Stimulated activated CD8-positive, alpha-beta memory T cell treated with anti-CD3 and anti-CD28 coated beads, Interleukin-15, amount 100 ng/mL, for 4 hours (primary cell): ENCODE data around the gene DPPA4.
"Not testable (repeated sequence)": the region's sequence is repeated elsewhere in the genome, so short reads cannot be mapped to it uniquely, and the experiment has no call there.

ENCODE experiments used
- DNase-seq, 2 donors: peaks; one replicate each; pipeline ENCODE4 v3.0.0-alpha.2; 2020; ENCODE audit warnings: low read depth in 2 of 2

Gene DPPA4, protein sequence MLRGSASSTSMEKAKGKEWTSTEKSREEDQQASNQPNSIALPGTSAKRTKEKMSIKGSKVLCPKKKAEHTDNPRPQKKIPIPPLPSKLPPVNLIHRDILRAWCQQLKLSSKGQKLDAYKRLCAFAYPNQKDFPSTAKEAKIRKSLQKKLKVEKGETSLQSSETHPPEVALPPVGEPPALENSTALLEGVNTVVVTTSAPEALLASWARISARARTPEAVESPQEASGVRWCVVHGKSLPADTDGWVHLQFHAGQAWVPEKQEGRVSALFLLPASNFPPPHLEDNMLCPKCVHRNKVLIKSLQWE

DNA sequence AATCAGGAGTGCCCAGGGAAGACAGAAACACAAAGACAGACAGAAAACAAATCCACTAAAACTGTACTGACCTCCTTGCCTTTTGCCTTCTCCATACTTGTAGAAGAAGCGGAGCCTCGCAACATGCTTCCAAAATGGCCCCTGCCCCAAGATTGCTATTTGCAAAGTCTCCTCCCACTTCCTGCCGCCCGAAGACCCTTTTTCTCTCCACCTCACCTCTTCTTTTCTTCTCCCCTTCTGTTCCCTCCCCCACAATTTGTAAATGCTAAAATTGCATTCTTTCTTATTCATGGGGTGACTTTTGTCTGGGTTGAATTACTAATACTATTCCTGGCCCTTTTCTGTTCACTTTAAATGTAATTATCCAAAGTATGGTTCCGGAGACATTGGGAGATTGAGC, at the start of gene DPPA4:
DPPA4 (minus strand) TSS at position 154 of the 400 bp plus-strand sequence; CDS start at position 125, 29 bp downstream.
- DNase-seq = no peak

DNA sequence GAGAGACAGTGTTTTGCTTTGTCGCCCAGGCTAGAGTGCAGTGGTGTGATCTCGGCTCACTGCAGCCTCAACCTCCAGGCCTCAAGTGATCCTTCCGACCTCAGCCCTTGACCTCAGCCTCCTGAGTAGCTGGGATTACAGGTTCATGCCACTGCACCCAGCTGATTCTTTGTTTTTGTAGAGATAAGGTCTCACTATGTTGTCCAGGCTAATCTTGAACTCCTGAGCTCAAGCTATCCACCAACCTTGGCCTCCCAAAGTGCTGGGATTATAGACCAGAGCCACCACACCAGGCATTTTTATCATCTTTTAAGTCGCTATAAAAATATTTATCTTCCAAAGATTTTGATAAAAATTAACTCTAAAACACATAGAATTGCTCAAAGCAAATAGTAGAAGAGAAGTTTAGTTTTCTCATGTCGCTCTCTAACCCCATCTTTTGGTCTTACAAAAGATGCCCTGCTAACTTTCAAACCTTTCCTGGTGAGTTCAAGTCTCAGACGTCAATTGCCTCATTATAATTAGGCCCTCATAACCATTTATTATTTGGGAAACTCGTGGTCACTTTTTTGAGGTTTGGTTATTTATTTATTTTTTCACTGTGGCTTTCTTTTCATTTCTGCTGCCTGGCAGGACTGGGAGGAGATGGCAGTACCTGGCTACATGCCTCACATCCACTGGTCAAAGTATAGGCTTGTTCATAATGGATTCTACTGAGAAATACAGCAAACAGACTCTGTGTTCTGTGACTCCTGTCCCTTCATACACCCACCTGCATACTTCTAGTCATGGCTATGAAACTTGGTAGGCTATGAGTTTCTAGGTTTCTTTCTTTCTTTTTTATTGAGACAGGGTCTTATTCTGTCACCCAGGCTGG, 48.3 kb upstream of the DPPA4 start:
- DNase-seq = no peak

GRCh38 chr3:109384164-109384563, 46.8 kb upstream of the DPPA4 start:
- no peak for DNase-seq

DNA sequence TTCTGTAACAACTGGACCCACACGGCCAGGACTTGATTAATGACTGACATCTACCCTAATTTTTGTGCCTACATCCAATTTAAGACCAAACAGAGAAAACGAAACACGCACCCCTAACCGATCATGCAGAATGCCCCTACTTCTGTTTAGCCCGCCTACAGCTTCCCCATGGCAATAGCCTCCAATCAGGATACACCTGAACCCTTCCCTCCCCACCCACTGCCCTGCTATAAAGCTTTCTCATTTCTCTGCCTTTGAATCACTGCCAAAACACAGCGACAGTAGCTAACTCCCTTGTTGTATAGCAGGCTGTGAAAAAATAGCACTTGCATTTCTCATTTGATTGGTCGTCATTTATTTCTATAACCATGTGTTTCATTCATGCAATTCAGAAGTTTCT, 45.2 kb upstream of the DPPA4 start:
- DNase-seq = no peak

- DNase-seq = no peak
Observed at GRCh38 chr3:109375975-109376374, 38.6 kb upstream of the DPPA4 start.

DNA sequence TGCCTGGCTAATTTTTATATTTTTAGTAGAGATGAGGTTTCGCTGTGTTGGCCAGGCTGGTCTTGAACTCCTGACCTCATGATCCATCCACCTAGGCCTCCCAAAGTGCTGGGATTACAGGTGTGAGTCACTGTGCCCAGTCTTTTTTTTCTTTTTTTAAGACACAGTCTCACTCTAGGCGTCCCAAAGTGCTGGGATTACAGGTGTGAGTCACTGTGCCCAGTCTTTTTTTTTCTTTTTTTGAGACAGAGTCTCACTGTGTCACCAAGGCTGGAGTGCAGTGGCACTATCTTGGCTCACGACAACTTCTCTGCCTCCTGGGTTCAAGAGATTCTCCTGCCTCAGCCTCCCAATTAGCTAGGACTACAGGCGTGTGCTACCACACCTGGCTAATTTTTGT, 37.1 kb upstream of the DPPA4 start:
- not testable (repeated sequence) for DNase-seq

DNA sequence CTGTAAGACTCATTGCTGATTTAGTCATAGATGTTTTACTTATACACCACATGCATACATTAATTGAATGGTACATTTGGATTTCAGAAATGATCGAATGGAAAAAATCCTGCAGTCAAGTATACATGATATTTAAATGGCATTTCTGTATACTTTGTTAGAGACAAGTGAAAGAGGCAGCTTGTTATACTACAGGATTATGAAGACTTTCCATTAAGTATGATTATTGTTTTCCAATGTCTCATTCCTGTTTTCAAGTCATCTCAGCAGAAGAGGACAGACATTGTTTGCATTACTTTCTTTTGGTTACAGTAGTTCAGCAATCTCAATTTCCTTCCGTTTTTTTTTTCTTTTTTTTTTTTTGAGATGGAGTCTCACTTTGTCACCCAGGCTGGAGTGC, 36.6 kb upstream of the DPPA4 start:
- no peak for DNase-seq

GRCh38 chr3:109372639-109373038, 35.3 kb upstream of the DPPA4 start:
- no peak for DNase-seq

- no peak for DNase-seq
Observed at GRCh38 chr3:109369510-109369909, 32.2 kb upstream of the DPPA4 start.

GRCh38 chr3:109364088-109364487, 26.7 kb upstream of the DPPA4 start:
- no peak for DNase-seq

GRCh38 chr3:109363634-109364033, 26.3 kb upstream of the DPPA4 start:
- no peak for DNase-seq

GRCh38 chr3:109362823-109363222, 25.5 kb upstream of the DPPA4 start:
- DNase-seq = no peak

- not testable (repeated sequence) for DNase-seq
Observed at GRCh38 chr3:109358809-109359208, 21.5 kb upstream of the DPPA4 start.

DNA sequence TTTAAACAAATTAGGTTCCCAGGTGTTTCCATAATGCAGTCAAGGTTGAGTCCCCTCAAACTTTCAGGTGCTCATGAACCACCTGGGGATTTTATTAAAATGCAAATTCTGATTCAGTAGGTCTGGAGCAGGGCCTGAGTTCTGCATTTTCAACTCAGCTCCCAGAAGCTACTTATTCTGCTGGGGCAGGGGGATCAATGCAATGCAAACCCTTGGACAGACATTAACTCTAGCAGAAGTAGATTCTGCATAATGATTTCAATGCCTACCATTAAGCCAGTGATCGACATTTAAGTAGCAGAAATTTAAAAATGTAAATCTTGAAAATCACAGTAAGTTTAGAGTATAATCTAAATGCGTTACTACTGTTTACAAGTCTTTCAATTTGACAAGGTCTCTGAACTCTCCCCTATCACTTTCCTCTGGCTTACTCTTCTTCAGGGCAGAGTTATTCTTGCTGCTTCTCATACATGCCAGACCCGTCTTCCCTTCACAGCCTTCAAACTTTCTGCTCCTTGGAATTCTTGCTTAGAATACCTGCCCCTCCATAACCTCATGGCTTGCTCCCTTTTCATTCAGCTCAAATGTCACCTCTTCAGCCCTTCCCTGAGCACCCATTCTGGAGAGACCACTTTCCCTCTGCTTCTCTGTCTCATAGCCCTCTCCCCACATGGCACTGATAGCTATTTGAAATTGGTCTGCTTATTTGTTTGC, 19.3 kb upstream of the DPPA4 start:
- no peak for DNase-seq

DNA sequence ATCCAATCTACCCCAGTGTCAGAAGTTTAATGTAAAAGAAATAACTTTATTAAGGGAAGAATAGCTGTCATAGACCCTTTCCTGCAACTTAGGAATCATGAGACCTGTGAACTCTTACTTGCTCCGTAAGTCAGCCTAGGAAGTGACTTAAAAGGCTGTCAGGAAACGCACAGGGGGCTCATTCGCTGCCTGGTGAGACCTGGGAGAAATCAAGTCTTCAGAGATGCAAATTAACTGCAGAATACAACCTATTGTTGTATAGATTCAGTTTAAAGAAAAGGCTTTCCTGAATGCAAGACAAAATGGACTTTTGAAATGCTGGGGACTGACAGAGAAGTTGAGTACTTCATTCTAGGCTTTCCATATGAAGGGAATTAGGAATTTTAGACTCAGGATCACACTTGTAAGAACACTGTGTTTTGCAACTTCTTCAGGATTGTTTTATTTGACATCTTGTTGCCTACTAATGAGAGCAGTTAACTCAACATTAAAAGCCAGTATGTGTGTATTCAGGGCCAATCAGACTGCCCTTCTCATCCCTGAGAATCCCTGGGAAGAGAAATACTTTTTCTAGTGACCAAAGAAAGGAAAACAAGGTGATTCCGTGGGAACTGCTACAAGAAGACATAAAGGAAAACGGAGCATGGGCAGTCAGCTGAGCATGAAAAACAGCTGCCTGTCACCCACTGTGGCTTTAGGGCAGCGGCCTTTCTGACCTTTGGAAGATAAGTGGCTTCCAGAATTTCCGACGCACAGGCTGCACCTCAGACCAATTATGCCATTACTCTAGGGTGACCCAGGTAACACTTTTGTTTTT, 18.5 kb upstream of the DPPA4 start:
- DNase-seq = no peak

DNA sequence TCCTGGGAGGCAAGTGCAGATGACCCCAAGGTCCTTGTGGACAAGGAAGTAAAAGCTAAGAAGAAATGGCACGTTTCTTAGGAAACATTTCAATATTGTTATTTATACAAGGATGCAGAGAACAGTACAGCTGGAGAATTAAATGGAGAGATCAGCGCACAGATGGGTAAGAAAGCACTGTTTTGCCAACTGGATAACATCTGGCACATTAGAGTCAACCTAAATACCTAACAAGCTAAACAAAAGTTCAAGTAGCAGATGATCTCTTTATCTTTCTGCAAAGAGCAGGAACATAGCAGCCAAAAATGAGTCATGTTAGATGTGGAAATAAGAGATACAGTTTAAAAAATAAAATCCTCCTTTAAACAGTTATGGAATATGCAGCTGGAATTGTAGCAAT, 15.7 kb upstream of the DPPA4 start:
- no peak for DNase-seq

GRCh38 chr3:109351231-109351630, 13.9 kb upstream of the DPPA4 start:
- DNase-seq = no peak

- DNase-seq = no peak
Observed at GRCh38 chr3:109346770-109347295, 9.5 kb upstream of the DPPA4 start.

DNA sequence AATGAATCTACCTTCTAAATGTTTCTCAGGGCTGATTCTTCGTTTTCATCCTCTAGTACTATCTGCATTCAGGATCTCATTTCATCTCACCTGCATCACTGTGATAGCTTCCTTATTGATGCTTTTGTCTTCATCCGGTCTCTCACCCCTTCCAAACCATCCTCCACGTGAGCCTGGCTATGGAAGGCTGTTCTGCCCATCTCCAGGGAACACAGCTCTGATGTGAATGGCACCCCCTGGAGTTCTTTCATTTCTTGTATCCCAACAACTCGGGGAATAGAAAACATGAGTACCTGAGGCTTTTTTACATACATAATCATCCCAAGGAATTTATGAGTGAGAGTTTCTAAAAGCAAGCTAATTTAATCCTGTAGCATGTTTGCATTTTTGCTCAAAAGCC, 8.8 kb upstream of the DPPA4 start:
- DNase-seq = no peak

DNA sequence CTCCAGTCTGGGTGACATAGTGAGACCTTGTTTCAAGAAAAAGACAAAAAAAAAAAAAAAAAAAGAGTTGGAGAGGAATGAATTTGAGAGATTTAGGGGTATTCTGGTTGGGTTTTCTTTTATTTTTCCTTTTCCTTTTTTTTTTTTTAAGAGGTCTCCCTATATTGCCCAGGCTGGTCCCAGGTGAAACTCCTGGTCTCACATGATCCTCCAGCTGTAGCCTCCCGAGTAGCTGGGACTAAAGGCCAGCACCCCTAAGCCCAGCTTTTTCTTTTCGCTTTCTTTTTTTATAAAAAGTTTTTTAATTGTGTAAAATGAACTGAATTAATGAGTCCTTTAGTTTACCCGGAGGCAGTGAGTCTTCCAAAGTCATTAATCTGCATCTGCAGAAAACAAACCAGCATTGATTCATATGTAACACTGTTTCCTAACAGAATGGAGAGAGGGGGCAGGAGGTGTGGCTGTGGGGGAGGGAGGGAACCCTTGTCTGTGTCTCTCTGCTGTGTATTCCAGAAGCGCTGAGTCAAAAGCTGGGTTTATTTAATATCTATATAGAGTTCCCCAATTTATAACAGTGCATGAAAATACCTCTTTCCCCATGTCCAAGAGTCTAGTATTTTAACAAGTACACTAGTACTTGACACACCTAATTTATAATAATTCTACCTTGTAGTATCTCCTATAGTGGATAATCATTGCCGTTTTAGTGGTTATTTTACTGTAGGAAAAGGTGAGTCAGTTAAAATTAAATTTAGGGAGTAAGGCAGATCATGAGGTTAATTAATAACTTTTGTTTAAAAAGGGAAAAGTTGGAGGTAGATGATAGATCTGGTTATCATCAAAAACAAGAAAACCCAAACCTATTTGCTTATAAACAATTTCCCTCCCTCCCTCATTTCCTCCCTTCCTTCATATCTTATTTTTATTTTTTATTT, 2.6 kb upstream of the DPPA4 start:
- no peak for DNase-seq
